ENCODE results near the gene SERTAD1. TPM values are rescaled to one million over a fixed set of nuclear protein-coding genes. Genes with fewer than 3 reads are reported as not detected.

The SERTAD1 gene
- 8.5 and 35.7 TPM in 2 replicates for total RNA-seq

GRCh38 chr19:40425450-40426287, at the start of gene SERTAD1:
Gene SERTAD1, minus strand, starts transcription at chr19:40425992. Its CDS starts 2,446 bp downstream, at chr19:40423546.

DNA sequence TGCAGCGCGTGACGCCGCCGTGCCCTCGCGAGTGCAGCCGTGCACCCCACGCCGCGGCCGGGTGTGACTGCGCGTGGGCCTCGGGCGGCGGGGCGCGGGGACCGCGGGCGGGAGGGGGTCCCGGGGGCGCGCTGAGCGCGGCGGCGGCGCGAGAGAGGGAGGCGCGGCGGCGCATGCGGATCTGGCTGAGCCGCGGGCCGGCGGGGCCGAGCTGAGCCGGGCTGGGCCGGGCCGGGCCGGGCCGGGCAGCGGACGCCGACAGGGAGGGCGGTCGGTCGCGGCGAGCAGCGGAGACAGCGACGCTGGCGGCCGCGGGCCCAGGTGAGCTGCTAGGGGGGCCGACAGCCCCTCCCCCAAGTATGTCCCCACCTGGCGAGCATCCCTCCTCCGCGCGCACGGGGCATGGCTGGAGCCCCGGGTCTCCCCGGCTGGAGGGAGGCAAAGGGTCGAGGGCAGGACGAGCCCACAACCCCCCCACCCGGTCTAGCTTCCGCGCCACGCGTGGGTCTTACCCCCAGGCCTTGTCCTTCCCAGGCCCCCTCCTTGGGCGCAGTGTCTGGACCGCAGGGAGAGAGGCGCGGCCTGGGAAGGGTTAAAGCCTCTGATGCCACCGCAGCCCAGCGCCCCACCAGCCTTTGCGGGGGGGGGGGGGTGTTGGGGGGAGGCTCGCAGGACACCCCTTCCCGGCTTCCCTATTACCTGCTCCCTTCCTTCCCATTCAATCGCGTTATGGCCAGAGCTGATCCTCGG, 41.4 kb upstream of the SERTAD1 start, which contains the start of gene SPTBN4:
TSS of gene SPTBN4 (plus strand) at position 17 of the 750 bp plus-strand sequence. CDS start 5,621 bp downstream, outside the sequence.

DNA sequence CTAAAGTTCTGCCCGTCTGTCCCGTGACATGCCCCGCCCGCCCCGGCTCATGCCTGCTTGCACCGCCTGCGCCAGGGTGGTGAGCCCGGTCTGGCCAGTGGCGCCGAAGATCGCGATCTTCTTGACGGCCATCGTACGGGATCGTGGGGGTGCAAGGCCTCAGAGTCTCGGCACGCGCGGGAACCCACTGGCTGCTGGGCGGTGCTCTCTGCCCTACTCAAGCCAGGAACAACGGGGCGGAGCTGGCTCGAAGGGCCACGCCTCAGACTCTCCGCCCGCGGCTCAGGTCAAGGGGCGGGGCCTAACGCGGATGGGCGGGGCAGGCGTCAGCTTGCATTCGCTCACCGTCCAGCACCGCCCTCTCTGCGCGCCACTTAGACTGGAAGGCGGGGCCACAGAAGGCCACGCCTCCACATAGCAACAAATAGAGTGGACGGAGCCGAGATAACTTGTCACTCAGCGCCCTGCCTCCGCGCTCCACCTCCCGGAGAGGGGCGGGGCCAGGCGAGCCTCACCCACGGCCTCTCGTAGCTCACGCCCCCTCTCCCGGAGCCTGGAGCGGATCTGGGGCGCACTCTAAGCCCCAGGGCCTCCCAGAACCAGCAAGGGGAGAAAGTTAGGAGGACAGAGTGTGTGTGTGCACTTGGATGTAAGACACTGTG, 39.9 kb upstream of the SERTAD1 start, which contains the start of gene BLVRB:
TSS of gene BLVRB (minus strand) at position 189 of the 662 bp plus-strand sequence. CDS start at position 132, 57 bp downstream.

DNA sequence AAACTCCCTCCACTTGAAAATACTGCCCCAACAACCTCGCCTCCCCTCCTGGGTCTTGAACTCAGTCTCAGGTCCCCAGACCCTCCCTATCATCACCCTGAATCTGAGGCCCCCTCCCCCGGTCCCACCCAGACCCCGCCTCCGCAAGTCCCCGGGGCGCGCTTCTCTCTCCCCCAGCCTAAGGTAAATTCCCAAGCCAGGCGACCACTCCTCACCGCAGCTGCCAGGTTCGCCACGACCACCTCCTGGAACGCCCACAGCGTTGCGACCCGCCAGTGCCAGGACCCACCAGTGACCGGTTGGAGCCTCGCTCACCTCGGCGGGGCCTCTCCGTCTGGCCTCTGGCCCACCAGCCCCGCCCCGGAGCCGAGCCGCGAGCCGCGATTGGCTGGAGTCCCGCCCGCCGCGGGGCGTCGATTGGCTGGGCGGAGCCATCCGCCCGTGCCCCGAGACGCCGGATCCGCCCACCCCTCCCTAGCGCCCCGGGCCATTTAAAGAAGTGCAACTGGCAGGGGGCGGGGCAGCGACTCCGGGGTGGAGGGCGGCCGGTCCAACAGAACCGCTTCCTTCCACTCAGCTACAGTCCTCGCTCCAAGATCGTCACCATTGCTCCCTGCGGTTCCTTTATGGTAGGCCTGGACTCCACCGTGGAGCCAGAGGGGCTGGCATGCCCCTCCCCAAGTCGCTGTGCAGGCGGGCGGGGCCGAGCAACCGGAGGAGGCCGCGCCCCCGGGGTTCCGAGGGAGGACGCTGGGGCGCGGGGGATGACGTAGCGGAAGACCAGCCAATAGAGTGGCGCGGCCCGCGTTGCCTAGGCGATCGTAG, 18.4 kb upstream of the SERTAD1 start, which contains the start of gene SERTAD3:
TSS of gene SERTAD3 (minus strand) at position 336 of the 825 bp plus-strand sequence. CDS start 2,255 bp downstream, outside the sequence.

GRCh38 chr19:40413291-40413845, 12.4 kb downstream of the SERTAD1 start, which contains the start of gene PRX:
Gene PRX, minus strand, starts transcription at chr19:40413378. Its CDS starts 5,446 bp downstream, at chr19:40407932.

GRCh38 chr19:40390084-40390742, 35.6 kb downstream of the SERTAD1 start, which contains the start of gene HIPK4:
Gene HIPK4, minus strand, starts transcription at chr19:40390181. Its CDS starts 279 bp downstream, at chr19:40389902.

Other genes starting within 250 kb of the SERTAD1 start
- 6.2 and 9.4 TPM in 2 replicates for gene MAP3K10, start 234.6 kb downstream of the SERTAD1 start, total RNA-seq
- 0.08 TPM in 1 of 2 replicates, not detected in the other for gene TTC9B, start 207.6 kb downstream of the SERTAD1 start, total RNA-seq
- 0.39 and 1.0 TPM in 2 replicates for gene CCNP, start 199.3 kb downstream of the SERTAD1 start, total RNA-seq
- 74.0 and 93.8 TPM in 2 replicates for gene AKT2, start 140.6 kb downstream of the SERTAD1 start, total RNA-seq
- gene C19orf47, start 77.6 kb downstream of the SERTAD1 start, total RNA-seq = 18.4 and 24.8 TPM in 2 replicates
- gene PLD3, start 77.3 kb downstream of the SERTAD1 start, total RNA-seq = 469 and 698 TPM in 2 replicates
- gene HIPK4, start 35.8 kb downstream of the SERTAD1 start, total RNA-seq = under 0.01 TPM in 1 of 2 replicates, not detected in the other
- 2.3 and 2.9 TPM in 2 replicates for gene PRX, start 12.6 kb downstream of the SERTAD1 start, total RNA-seq
- 17.0 and 21.5 TPM in 2 replicates for gene SERTAD3, start 18.3 kb upstream of the SERTAD1 start, total RNA-seq
- 95.0 and 97.1 TPM in 2 replicates for gene BLVRB, start 39.8 kb upstream of the SERTAD1 start, total RNA-seq
- 0.24 and 1.2 TPM in 2 replicates for gene SPTBN4, start 41.0 kb upstream of the SERTAD1 start, total RNA-seq
- 85.1 and 95.4 TPM in 2 replicates for gene SHKBP1, start 150.9 kb upstream of the SERTAD1 start, total RNA-seq
- gene LTBP4, start 175.4 kb upstream of the SERTAD1 start, total RNA-seq = 78.5 and 278 TPM in 2 replicates

All from epithelial cell of alveolus of lung (primary cell).